PFSK-1 (cell line): Measurements from ENCODE around the gene DEF6.

Experiments
- FOXP2 ChIP-seq: optimal IDR thresholded peaks from 2 replicates; pipeline ENCODE3; 2011; ENCODE audit warnings: borderline replicate concordance, control low read depth, inconsistent platforms; ENCODE audit not compliant: insufficient read depth; ENCODE audit errors: extremely low read length, extremely low read depth
- POLR2AphosphoS5 ChIP-seq: IDR thresholded peaks from 2 replicates; pipeline ENCODE4 v1.6.1; 2012; ENCODE audit warnings: low read depth, mild to moderate bottlenecking, control low read depth, low read length, moderate library complexity
- SIN3A ChIP-seq: IDR thresholded peaks from 2 replicates; pipeline ENCODE4 v1.6.1; 2012; ENCODE audit warnings: mild to moderate bottlenecking, low read length, moderate library complexity, borderline replicate concordance; ENCODE audit not compliant: insufficient read depth
- TAF1 ChIP-seq: IDR thresholded peaks from 2 replicates; pipeline ENCODE4 v1.6.1; 2012; ENCODE audit warnings: low read length, control low read depth, borderline replicate concordance; ENCODE audit not compliant: insufficient read depth
- TF ChIP-seq, protein P1 (sequence below), 2 experiments: IDR thresholded peaks; 2 replicates each; pipeline versions ENCODE4 v1.6.1 to v1.8.0; 2011 to 2012; ENCODE audit warnings: low read depth in 2 of 2, low read length in 2 of 2, control low read depth in 1 of 2, inconsistent platforms in 1 of 2, mild to moderate bottlenecking in 1 of 2, moderate library complexity in 1 of 2; ENCODE audit not compliant: insufficient read depth in 1 of 2

DNA sequence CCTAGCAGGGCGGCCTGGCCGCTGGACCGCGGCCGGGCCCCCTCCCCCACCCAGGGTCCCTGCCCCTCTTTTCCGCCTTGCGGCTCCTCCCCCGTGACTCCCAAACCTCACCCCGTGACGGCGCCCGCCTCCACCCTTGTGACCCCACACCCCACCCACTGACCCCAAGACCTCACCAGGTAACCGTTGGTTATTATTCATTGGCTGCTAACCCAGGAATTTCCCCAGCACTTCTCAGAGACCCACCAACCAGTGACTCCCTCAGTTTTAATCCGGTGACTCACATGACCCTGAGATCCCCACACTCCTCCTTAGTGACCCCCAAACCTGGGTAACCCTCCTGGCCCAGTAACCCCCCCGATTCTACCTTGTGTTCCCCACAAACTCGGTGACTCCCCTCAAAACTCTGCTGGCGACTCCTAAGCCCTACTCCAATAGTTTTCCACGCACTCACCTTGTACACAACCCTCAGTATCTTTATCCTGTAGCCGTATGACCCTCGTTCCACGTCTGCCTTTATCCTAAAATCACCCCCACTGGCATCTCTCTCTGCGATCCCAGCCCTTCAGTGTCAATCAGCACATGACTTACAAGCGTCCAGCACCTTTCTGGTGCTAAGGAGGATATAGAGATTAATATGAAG is 37.5 kb upstream of the DEF6 start:
- no peak; the same call in none of the 2 replicates for TF ChIP-seq POLR2AphosphoS5
- no peak for TF ChIP-seq SIN3A
- TF ChIP-seq, protein P1, sequence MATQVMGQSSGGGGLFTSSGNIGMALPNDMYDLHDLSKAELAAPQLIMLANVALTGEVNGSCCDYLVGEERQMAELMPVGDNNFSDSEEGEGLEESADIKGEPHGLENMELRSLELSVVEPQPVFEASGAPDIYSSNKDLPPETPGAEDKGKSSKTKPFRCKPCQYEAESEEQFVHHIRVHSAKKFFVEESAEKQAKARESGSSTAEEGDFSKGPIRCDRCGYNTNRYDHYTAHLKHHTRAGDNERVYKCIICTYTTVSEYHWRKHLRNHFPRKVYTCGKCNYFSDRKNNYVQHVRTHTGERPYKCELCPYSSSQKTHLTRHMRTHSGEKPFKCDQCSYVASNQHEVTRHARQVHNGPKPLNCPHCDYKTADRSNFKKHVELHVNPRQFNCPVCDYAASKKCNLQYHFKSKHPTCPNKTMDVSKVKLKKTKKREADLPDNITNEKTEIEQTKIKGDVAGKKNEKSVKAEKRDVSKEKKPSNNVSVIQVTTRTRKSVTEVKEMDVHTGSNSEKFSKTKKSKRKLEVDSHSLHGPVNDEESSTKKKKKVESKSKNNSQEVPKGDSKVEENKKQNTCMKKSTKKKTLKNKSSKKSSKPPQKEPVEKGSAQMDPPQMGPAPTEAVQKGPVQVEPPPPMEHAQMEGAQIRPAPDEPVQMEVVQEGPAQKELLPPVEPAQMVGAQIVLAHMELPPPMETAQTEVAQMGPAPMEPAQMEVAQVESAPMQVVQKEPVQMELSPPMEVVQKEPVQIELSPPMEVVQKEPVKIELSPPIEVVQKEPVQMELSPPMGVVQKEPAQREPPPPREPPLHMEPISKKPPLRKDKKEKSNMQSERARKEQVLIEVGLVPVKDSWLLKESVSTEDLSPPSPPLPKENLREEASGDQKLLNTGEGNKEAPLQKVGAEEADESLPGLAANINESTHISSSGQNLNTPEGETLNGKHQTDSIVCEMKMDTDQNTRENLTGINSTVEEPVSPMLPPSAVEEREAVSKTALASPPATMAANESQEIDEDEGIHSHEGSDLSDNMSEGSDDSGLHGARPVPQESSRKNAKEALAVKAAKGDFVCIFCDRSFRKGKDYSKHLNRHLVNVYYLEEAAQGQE (IDR thresholded peaks at IDR 0.05; ENCODE audit: insufficient read depth in 1 of 2, low read depth in 2 of 2, low read length in 2 of 2), result no peak
- TF ChIP-seq TAF1, result no peak
- no peak for TF ChIP-seq FOXP2
